CD4-positive, alpha-beta T cell treated with Interleukin-10 for 1 hour (primary cell): ENCODE data around the gene SLIT1.

ENCODE experiments used
- DNase-seq: peaks from one replicate; pipeline ENCODE4 v3.0.0-alpha.2; 2020

Gene SLIT1

DNA sequence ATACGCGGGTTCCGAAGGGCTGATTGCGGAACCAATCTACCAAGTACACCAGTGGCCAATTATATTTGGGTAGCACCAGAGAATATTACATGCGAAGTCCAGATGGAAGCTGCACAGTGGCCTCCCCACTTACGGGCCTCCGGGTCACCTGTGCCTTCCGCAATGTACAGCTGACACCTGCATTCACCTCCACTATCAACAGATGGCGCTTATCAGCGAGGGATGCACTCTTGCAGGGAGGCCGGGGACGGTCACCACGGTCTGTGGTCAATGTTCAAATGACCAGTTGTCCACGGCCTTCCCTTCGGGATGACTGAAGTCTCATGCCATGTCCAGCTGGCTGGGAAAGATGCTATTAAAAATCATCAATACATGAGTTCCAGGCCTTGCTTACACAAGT, 47.6 kb downstream of the SLIT1 start:
- DNase-seq = no peak

- DNase-seq = no peak
These were observed 49.0 kb downstream of the SLIT1 start for GRCh38 chr10:97136756-97137155.

DNA sequence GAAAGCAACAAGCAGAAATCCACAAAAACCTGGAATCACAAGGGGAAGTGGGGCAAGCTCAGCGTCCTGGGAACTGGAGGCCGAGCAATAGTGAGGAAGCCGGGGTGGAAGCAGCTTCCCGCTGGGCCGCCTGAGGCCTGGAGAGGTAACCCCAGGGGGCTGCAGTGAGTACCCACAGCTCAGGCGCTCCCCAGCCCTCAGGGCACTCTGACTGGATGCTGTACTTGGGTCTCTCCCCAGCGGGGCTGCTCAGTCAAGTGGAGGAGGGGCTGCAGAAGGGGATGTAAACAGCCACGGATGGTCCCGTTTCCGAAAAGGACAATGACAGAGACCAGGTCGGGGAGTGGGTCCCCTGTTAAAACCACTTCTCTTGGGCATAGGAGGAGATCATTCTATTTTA, 50.3 kb downstream of the SLIT1 start:
- DNase-seq = no peak

GRCh38 chr10:97134983-97135382, 50.8 kb downstream of the SLIT1 start:
- DNase-seq = no peak

- no peak for DNase-seq
These were observed 51.6 kb downstream of the SLIT1 start for GRCh38 chr10:97134110-97134509.

DNA sequence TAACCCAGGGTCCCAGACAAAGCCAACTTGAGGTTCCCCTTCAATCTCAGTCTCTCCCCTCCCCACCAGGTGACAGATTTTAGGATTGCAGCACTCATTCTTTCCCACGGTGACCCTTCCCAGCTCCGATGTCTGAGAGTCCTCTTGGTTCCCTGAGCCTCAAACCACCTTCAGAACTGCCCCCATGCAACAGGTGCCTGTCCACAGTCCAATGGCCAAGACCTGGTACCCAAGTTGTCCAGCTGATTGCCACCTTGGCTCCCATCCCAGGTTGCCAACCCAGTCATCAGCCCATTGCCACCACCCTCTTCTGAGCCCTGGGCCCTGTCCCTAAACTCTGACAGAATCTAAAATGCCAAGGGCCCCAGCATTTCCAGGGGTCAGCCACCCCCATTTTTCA, 53.5 kb downstream of the SLIT1 start:
- no peak for DNase-seq

GRCh38 chr10:97131666-97132065, 54.1 kb downstream of the SLIT1 start:
- DNase-seq = no peak

GRCh38 chr10:97131181-97131628, 54.6 kb downstream of the SLIT1 start:
- DNase-seq = no peak

- DNase-seq = no peak
These were observed 56.1 kb downstream of the SLIT1 start for GRCh38 chr10:97129666-97130065.

DNA sequence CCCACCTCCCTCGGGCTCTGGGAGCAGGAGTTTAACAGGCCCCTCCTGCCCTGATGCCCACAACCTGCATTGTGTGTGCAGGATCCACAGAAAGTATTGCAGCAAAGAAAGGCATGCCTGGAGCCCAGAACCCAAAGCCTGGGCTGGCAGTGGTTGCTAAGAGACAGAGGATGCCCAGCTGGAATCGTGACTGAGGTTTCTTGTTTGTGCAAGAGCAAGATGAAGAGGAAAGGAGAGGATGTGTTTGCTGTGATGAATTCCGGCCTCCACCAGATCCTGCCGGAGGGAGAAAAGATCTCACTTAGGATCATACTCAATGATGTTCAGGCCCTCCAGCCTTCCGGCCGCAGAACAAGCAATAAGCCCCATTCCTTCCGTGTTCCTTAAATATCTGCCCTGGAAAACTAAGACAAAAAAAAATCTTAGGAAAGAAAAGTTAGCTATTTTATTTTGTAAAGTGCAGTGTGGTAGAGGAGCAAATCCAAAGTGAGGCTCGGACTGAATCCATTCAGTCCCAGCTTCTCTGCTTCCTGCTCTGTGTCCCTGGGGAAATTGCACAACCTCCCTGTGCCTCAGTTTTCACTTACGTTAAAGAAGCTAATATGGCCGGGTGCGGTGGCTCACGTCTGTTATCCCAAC, 57.1 kb downstream of the SLIT1 start:
- no peak for DNase-seq

DNA sequence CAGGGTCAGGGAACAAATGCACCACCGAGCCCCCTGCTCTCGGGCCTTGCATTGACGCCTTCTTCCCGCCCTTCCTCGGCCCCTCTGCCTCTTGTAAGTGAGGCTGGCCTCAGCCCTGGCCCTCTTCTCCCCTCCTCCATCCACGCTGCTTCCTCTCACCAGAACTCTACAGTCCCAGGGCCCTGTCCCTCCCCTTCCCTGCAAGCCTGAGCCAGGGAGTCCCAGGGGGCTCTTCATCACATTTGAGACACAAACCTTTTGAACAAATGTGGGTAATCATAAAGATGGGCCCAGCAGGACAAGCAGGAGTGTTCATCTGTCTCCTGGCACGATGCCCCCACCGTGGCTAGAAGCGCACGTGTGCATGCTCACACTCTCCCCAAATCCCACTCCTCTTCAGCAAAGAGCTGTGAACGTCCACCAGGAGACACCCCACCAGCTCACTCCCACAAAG, 57.7 kb downstream of the SLIT1 start:
- DNase-seq = no peak

DNA sequence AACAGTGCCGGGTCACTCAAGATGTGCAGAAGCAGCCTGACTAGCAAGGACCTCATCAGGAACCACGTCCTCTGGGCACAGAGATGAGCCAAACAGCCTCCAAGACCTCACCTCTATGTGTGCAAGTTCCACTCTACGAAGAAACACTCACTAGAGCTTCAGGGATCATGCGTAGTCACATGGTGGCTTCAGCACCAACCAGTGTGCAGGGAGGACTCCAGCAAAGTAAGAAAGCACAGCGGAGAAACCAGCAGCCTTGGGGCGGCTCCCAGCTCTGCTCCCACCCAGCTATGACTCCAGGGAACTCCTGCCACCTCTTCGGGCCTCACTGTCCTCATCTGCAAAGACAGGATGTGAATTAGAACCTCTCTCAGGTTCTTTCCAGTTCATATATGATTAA, 58.2 kb downstream of the SLIT1 start:
- no peak for DNase-seq

GRCh38 chr10:97124211-97124610, 61.5 kb downstream of the SLIT1 start:
- no peak for DNase-seq

DNA sequence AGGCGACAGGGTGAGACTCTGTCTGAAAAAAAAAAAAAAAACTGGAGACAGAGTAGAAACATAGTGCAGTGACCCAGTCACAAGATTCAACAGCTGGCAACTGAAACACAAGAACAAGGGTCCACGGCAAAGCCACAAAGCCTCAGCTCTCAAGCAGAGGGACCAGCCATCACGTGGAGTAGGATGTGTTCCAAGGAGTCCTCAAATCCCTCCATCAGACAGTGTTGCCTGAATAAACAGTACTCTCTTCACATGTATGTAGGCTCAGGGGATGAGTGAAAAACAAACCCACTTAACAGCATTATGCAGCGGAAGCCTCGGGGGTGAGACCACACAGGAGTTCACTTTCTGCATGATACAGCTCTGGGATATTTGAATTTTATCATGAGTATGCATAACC, 62.0 kb downstream of the SLIT1 start:
- no peak for DNase-seq

DNA sequence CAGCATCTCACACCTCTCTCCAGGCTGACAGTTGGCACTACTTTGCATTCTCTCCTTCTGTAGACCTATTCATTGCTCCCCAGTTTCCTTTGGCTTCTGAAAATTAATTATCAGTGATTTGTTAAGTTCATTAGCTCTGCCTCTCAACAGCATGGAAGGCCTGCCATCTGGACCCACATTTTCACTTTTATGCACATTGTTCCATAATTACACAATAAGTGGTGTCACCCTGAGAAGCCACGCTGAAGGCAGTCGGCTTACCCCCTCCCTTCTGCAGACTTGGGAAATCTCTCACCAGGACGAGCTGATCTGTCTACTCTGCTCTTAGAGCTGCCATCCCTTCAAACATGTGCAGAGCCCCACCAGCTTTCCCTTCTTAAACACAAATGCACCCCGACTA, 64.7 kb downstream of the SLIT1 start:
- no peak for DNase-seq

GRCh38 chr10:97120370-97120769, 65.4 kb downstream of the SLIT1 start:
- DNase-seq = no peak

DNA sequence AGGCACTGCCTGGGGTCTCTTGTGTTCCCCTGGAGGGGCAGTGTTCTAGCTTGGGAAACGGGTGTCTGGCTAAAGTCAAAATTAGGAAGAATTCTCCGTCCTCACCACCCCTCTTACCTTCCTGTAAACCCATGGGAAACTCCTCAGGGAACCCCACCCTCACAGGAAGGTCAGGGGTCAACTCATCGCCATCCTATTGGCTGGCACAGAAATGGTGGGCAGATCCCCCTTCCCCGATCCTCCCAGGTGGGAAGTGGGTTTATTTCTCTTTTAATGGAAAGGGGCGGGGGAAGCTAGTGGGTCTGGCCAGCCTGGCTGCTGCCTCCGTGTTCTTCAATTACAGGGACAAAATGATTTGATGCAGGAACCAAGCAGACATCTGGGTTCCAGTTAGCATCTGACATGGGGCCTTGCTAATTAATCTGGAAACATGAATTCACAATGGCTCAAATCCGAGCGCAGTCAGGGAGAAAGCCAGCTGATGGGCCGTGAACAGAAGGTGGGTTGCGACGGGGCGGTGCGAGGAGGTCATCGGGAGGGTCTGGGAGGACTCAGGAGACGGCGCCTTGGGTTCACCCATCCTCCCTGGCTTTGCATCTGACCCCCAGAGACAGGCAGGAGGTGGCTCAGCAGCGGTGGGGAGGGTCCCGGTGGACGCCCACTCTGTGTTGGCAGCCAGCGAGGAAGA, 66.6 kb downstream of the SLIT1 start:
- DNase-seq = no peak

GRCh38 chr10:97117372-97117771, 68.4 kb downstream of the SLIT1 start:
- DNase-seq = no peak

DNA sequence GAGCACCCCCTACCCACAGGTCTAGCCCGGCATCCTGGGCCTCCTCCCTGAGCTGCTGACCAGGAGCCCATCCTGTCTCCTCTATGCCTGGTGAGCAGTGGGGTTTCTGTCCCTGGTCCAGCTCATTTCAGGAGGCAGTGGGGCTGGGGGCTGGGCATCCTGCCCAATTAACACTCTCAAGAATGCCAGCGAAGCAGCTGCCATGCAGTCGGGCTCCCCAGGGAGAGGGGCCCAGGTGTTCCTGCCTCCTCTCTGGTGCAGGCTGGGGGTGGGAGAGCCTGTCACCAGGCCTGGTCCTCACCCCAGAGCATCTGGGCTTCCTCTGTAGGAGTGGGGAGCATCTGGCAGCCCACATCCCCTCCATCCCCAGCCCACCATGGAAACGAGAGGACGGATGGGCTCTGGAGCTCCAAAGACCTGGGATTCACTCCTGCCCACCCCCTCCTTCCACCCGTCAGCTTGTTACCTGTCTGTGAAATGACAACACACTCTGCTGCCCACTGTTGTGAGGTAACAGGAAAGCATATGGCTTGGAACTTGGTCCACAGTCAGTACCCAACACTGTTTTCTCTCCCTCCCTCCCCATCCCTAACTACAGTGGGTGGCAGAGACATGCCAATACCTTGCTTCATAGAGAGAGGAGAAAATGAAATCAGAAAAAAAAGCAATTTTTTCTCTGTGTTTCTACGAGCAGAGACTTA, 69.1 kb downstream of the SLIT1 start:
- DNase-seq = no peak

DNA sequence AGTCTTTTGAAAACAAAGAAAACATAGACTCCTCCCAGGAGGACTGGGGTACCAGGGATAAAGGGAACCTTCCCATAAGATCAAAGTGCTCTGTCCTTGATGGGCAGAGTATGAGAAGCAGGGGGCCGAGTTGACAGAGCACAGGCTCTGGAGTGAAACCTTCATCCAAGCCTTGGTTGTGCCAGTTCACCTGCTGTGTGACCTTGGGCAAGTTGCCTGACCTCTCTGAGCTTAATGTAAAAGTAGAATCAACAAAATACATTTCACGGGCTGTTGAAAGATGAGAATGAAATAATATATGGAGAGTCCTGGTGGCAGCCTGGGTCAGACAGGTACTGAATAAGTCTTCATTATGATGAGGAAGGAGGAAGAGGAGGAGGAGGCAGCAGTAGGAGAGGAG, 69.9 kb downstream of the SLIT1 start:
- no peak for DNase-seq

DNA sequence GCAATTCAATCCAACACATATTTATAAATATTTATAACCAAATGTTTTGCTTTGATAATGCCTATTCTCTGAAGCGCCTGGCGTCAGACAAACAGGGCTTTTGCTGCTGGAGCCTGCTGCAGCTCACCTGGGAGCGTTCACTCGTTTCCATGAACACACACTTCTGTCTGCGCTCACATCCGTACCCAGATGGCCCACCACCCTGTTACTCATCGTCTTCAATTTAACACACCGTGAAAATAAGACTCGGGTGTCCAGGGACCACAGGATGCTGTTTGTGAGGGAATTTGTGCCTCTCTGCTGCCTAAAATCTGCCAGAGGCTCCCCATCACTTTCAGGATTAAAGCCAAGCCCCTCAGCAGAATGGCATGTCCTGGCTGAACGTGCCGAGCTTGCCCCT, 74.1 kb downstream of the SLIT1 start:
- no peak for DNase-seq

DNA sequence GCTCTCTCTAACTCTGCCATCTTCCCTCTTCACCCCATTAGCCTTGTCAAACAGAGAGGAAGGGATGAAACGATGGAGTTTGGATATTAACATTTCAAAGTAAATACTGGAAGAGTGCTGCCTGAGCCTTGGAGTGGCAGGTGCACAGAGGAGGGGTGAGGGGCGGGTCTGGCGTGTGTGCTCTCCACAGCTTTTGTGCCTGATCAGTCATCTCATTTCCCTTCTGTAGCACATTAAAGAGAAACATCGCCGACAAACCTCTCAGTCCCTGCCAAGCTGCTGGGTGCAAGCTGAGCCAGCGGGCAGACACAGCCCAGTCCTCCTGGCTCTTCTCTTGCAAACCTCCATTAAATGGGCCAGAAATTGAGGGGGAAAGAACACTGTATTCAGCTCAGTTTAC, 76.2 kb downstream of the SLIT1 start:
- no peak for DNase-seq

DNA sequence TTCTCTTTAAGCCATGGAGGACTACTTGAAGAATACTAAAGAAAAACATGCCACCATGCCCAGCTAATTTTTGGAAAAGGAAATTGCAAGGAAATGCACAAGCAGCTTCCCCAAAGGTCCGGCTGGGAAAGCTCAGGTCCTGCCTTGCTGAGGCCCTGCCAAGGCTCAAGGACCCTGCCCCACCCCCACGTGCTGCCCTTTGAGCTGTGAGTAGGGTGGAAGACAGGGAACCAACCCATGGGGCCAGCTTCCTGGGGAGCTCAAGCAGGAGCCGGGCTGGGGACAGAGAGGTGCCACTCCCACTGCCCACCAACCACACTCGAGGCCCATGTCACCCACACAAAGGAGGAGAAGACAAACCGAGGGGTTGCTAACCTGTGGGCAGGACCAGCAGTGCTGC, 78.2 kb downstream of the SLIT1 start:
- no peak for DNase-seq

GRCh38 chr10:97106207-97106606, 79.6 kb downstream of the SLIT1 start:
- no peak for DNase-seq
